ENCODE data around the gene RPTOR.

The RPTOR gene

GRCh38 chr17:80839970-80840369 lies 295.3 kb downstream of the RPTOR start:
- Histone ChIP-seq H3K27ac (ENCODE audit: low read length) (no peak overlapping the region), H3K79me2 (ENCODE audit: insufficient read depth, low read length) (no peaks in the 10 kb centered on the region), H3K27me3 (ENCODE audit: insufficient read depth, low read length, poor library complexity) (no peaks in the 10 kb centered on the region), H3K36me3 (ENCODE audit: insufficient read depth, low read length) (peaks cover 53% of the 10 kb centered on the region), H2AFZ (ENCODE audit: low read depth, low read length) (no peak overlapping the region), H3K9me3 (ENCODE audit: insufficient read depth, low read length, severe bottlenecking) (no peaks in the 10 kb centered on the region), H3K4me1 (ENCODE audit: insufficient read depth, low read length) (no peaks in the 10 kb centered on the region), H3K4me3 (ENCODE audit: low read depth in 1 of 2, low read length in 2 of 2) (no peak overlapping the region), H4K20me1 (ENCODE audit: insufficient read depth, low read length) (no peaks in the 10 kb centered on the region), H3K4me2 (ENCODE audit: insufficient read depth, low read length) (no peak overlapping the region), H3K9ac (ENCODE audit: low read depth, low read length) (no peak overlapping the region)
- DNase-seq (no peak), ATAC-seq (ENCODE audit: insufficient read depth, low read depth) (no peak)
- TF ChIP-seq, protein P1, sequence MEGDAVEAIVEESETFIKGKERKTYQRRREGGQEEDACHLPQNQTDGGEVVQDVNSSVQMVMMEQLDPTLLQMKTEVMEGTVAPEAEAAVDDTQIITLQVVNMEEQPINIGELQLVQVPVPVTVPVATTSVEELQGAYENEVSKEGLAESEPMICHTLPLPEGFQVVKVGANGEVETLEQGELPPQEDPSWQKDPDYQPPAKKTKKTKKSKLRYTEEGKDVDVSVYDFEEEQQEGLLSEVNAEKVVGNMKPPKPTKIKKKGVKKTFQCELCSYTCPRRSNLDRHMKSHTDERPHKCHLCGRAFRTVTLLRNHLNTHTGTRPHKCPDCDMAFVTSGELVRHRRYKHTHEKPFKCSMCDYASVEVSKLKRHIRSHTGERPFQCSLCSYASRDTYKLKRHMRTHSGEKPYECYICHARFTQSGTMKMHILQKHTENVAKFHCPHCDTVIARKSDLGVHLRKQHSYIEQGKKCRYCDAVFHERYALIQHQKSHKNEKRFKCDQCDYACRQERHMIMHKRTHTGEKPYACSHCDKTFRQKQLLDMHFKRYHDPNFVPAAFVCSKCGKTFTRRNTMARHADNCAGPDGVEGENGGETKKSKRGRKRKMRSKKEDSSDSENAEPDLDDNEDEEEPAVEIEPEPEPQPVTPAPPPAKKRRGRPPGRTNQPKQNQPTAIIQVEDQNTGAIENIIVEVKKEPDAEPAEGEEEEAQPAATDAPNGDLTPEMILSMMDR (IDR thresholded peaks at IDR 0.05; ENCODE audit: borderline replicate concordance, extremely low read depth, low read length, poor library complexity, severe bottlenecking): no peak
- TF ChIP-seq EZH2 (IDR thresholded peaks at IDR 0.05; ENCODE audit: borderline replicate concordance, low read depth, low read length, severe bottlenecking): no peak

DNA sequence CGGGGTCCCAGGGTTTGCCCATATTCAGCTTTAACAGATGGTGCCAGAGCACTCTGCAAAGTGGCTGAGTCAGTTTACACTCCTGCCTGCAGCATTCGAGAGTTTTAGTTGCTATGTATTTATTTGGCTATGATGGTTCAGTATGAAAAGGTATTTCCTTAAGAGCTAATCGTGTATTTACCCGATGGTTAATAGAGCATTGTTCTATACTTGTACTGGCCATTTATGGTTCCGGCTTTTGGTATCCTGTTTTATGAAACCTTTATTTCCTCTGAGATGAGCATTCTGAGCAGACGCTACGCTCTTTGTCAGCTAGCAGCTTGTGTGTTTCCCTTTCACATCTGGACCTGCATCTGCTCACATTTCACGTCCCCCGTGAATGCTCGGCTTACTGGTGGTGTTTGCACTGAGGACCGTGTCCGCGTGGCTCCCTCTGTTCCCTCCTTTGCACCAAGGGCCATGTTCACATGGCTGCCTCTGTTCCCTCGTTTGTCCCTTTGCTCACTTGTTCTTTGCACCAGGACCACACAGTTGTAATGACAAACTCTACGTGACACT lies 297.9 kb downstream of the RPTOR start:
- Histone ChIP-seq H3K4me3 (ENCODE audit: low read depth in 1 of 2, low read length in 2 of 2) (no peak overlapping the region), H3K4me1 (ENCODE audit: insufficient read depth, low read length) (no peaks in the 10 kb centered on the region), H3K4me2 (ENCODE audit: insufficient read depth, low read length) (no peak overlapping the region), H3K27ac (ENCODE audit: low read length) (0 out of 2 replicates have a peak overlapping the region, but pooled peaks have one; percentile 14), H4K20me1 (ENCODE audit: insufficient read depth, low read length) (no peaks in the 10 kb centered on the region), H3K79me2 (ENCODE audit: insufficient read depth, low read length) (no peaks in the 10 kb centered on the region), H3K9me3 (ENCODE audit: insufficient read depth, low read length, severe bottlenecking) (no peaks in the 10 kb centered on the region), H2AFZ (ENCODE audit: low read depth, low read length) (no peak overlapping the region), H3K27me3 (ENCODE audit: insufficient read depth, low read length, poor library complexity) (no peaks in the 10 kb centered on the region), H3K9ac (ENCODE audit: low read depth, low read length) (no peak overlapping the region), H3K36me3 (ENCODE audit: insufficient read depth, low read length) (peaks cover 50% of the 10 kb centered on the region)
- TF ChIP-seq, protein P1 (IDR thresholded peaks at IDR 0.05; ENCODE audit: borderline replicate concordance, extremely low read depth, low read length, poor library complexity, severe bottlenecking): no peak
- no peak for TF ChIP-seq EZH2 (IDR thresholded peaks at IDR 0.05; ENCODE audit: borderline replicate concordance, low read depth, low read length, severe bottlenecking)
- ATAC-seq (ENCODE audit: insufficient read depth, low read depth) (no peak), DNase-seq (no peak)

- Histone ChIP-seq H3K9ac (ENCODE audit: low read depth, low read length) (no peak overlapping the region), H3K79me2 (ENCODE audit: insufficient read depth, low read length) (no peaks in the 10 kb centered on the region), H2AFZ (ENCODE audit: low read depth, low read length) (no peak overlapping the region), H3K27ac (ENCODE audit: low read length) (no peak overlapping the region), H3K27me3 (ENCODE audit: insufficient read depth, low read length, poor library complexity) (no peaks in the 10 kb centered on the region), H3K4me2 (ENCODE audit: insufficient read depth, low read length) (no peak overlapping the region), H3K9me3 (ENCODE audit: insufficient read depth, low read length, severe bottlenecking) (no peaks in the 10 kb centered on the region), H3K36me3 (ENCODE audit: insufficient read depth, low read length) (peaks cover 52% of the 10 kb centered on the region), H4K20me1 (ENCODE audit: insufficient read depth, low read length) (no peaks in the 10 kb centered on the region), H3K4me1 (ENCODE audit: insufficient read depth, low read length) (no peaks in the 10 kb centered on the region), H3K4me3 (ENCODE audit: low read depth in 1 of 2, low read length in 2 of 2) (no peak overlapping the region)
- DNase-seq: no peak
- no peak for TF ChIP-seq EZH2 (IDR thresholded peaks at IDR 0.05; ENCODE audit: borderline replicate concordance, low read depth, low read length, severe bottlenecking)
- TF ChIP-seq, protein P1 (IDR thresholded peaks at IDR 0.05; ENCODE audit: borderline replicate concordance, extremely low read depth, low read length, poor library complexity, severe bottlenecking): no peak
- ATAC-seq (ENCODE audit: insufficient read depth, low read depth): no peak
Observed at GRCh38 chr17:80843741-80844156, 299.1 kb downstream of the RPTOR start.
